ENCODE measurements around the gene HTRA1.

The HTRA1 gene

GRCh38 chr10:122475100-122475499, 13.7 kb downstream of the HTRA1 start:
- no peak for DNase-seq

- no peak for DNase-seq
These were observed 14.4 kb downstream of the HTRA1 start for GRCh38 chr10:122475591-122476332.

- DNase-seq = no peak
These were observed 15.0 kb downstream of the HTRA1 start for GRCh38 chr10:122476333-122476695.

GRCh38 chr10:122477436-122477835, 16.1 kb downstream of the HTRA1 start:
- no peak for DNase-seq

- no peak for DNase-seq
These were observed 17.6 kb downstream of the HTRA1 start for GRCh38 chr10:122478971-122479370.

- no peak for DNase-seq
These were observed 18.9 kb downstream of the HTRA1 start for GRCh38 chr10:122480146-122480833.

- DNase-seq = no peak
These were observed 20.1 kb downstream of the HTRA1 start for GRCh38 chr10:122481296-122482056.

- DNase-seq = no peak
These were observed 23.1 kb downstream of the HTRA1 start for GRCh38 chr10:122484276-122485060.

GRCh38 chr10:122485670-122486069, 24.3 kb downstream of the HTRA1 start:
- no peak for DNase-seq

GRCh38 chr10:122486406-122487080, 25.2 kb downstream of the HTRA1 start:
- no peak for DNase-seq

GRCh38 chr10:122487174-122487765, 25.9 kb downstream of the HTRA1 start:
- DNase-seq = no peak

- no peak for DNase-seq
These were observed 28.9 kb downstream of the HTRA1 start for GRCh38 chr10:122490268-122490667.

- DNase-seq = no peak
These were observed 29.7 kb downstream of the HTRA1 start for GRCh38 chr10:122490786-122491680.

- DNase-seq = no peak
These were observed 30.7 kb downstream of the HTRA1 start for GRCh38 chr10:122492006-122492405.

- no peak for DNase-seq
These were observed 31.7 kb downstream of the HTRA1 start for GRCh38 chr10:122492999-122493481.

- DNase-seq = no peak
These were observed 32.4 kb downstream of the HTRA1 start for GRCh38 chr10:122493761-122494160.

- DNase-seq = no peak
These were observed 32.9 kb downstream of the HTRA1 start for GRCh38 chr10:122494173-122494820.

- DNase-seq = no peak
These were observed 33.5 kb downstream of the HTRA1 start for GRCh38 chr10:122494833-122495232.

GRCh38 chr10:122495406-122496340, 34.3 kb downstream of the HTRA1 start:
- no peak for DNase-seq
